NCI-H1436 (cell line): Measurements from ENCODE around the gene ELAVL1.
"Not testable (repeated sequence)": the region's sequence is repeated elsewhere in the genome, so short reads cannot be mapped to it uniquely, and the experiment has no call there.

Source experiments
- DNase-seq: peaks from one replicate; lab custom pipeline; 2025; lab: John Stamatoyannopoulos, UW

The ELAVL1 gene

GRCh38 chr19:7968008-7968795 is 37.2 kb downstream of the ELAVL1 start:
- no peak for DNase-seq

- no peak for DNase-seq
Measured at GRCh38 chr19:7965921-7966665, 39.3 kb downstream of the ELAVL1 start.

GRCh38 chr19:7965259-7965841 is 40.1 kb downstream of the ELAVL1 start:
- DNase-seq = no peak

- DNase-seq = no peak
Measured at GRCh38 chr19:7963566-7963965, 41.9 kb downstream of the ELAVL1 start.

DNA sequence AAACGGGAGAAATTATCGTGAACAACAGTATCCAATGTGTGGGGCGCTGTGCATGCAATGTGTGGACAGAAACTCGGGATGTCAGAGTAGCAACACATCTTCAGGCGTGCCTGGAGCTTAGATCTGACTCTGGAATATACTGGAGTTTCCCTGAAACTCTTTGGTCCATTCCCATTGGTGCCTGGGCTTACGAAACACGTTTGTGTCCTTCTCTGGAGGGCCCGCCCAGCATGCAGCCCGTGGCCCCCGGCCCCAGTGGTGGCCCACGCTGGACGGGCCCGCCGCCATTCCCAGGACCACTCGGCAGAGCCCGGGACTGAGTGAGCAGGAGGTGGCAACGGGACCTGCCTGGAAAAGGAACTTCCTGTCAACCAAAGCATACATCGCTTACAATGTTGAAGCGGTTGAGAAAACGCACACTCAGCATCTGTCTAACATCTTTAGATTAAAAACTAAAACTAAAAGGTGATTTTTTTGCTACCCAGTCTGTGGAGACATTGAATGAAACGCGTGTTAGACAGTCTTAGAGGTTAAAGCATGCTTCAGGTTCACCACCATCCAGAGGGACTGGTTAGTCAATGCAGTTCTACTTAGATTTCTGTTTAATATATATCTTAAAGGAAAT is 42.7 kb downstream of the ELAVL1 start:
- no peak for DNase-seq

DNA sequence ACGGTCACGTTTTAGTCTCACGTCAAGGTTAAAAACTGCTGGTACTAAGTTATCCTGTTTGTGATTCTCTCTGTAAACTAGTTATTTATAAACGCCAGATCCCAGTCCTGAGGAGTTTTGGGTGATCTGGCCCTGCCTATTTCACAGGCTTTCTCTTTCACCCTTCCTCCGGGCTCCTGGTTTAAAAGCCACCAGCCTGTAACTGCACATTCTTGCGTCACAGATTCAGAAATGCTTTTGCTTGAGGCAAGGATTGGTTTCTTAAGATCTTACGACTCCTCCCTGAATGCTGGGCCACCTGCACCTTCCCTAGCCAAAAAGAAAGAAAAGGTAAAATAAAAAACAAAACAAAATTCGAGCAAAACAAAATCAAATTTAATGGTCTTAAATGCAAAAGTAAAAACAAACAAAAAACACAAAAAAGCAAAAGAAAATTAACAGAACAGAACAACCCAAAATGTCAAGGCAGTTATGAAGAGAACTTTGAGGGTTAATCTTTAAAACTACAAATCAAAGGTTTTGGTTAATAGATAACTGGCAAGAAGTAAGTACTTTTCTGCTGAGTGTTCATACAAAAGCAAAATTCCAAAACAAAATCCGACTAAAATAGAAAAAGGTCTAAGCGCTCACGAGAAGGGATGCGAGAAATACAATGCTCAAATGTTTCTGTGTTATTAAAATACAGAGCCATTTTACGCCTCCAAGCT is 43.4 kb downstream of the ELAVL1 start:
- no peak for DNase-seq

- not testable (repeated sequence) for DNase-seq
Measured at GRCh38 chr19:7961082-7961481, 44.4 kb downstream of the ELAVL1 start.

- no peak for DNase-seq
Measured at GRCh38 chr19:7959211-7959610, 46.2 kb downstream of the ELAVL1 start.

- DNase-seq = no peak
Measured at GRCh38 chr19:7955696-7956095, 49.7 kb downstream of the ELAVL1 start.

DNA sequence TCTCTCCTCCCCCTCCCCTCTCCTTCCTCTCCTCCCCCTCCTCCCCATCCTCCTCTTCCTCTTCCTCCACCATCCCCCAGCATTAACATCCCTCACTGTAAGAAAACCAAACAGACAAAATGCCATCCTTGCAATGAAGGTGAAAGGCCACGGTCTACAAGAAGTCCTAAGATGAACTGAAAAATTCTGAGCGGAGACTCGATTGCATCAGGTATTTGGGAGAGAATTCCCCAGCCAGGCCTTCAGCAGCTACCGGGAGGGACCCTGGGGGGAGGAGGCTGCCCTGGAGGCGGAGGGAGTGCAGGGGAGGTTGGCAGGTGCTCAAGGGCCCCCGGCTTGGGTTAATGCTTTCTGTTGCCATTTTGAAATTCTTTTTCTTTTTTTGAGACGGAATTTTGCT is 51.9 kb downstream of the ELAVL1 start:
- no peak for DNase-seq

DNA sequence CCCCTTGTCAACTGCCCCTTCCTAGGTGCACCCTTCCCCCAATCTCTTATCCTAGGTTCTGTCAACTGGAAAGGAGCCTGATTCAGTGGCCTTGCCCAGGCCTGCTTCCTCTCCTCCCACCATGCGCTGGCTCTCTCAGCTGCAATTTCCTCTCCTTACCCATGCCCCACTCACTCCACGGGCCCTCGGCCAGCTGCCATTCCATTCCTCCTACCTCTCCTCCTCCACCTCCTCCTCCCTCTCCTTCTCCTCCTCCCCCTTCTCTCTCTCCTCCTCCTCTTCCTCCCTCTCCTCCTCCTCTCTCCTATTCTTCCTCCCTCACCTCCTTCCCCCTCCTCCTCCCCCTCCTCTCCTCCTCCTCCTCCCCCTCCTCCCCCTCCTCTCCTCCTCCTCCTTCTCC is 52.4 kb downstream of the ELAVL1 start:
- DNase-seq = no peak

DNA sequence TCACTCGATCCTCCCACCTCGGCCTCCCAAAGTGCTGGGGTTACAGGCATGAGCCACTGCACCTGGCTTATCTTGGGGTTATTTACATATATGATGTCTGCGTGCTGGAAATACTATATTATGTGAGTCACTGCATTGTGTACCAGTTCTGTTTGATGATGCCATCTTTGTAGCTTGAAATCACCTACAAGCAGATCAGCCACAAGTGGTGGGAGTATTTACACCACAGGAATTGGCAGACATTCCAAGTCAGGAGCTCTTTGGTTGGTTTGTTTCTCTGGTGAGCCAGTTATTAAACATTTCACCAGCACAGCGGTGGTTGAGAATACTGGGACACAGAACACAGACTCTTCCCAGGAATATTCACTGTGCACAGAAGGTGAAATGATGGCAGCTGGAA is 57.5 kb downstream of the ELAVL1 start:
- DNase-seq = no peak

GRCh38 chr19:7944177-7944761 is 61.2 kb downstream of the ELAVL1 start:
- DNase-seq = peak; percentile 95

- peak; percentile 100 for DNase-seq
Measured at GRCh38 chr19:7943444-7944176, 61.8 kb downstream of the ELAVL1 start, which contains the start of gene TIMM44. Gene TIMM44 (minus strand): TSS chr19:7943666. CDS start chr19:7943651, 15 bp downstream.

- DNase-seq = no peak
Measured at GRCh38 chr19:7942981-7943443, 62.4 kb downstream of the ELAVL1 start.

- no peak for DNase-seq
Measured at GRCh38 chr19:7941895-7942596, 63.4 kb downstream of the ELAVL1 start.

DNA sequence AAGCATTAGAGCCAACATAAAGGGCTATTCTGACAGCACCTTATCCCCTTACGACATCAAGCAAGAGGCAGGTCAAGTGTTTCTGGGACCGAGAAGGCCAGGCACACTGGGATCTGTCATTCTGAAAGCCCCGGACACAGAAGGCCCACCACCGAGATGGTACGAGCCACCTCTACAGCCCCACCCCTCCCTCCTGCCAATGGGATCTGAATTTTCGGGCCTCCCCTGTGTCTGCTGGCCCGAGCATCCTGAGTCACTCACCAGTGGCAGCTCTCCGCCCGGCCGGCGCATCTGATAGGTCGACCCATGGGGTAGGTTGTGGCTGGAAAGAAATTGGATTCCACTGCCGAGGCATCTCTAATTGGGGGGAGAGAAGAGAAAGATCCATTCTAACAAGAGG is 64.6 kb downstream of the ELAVL1 start:
- no peak for DNase-seq

DNA sequence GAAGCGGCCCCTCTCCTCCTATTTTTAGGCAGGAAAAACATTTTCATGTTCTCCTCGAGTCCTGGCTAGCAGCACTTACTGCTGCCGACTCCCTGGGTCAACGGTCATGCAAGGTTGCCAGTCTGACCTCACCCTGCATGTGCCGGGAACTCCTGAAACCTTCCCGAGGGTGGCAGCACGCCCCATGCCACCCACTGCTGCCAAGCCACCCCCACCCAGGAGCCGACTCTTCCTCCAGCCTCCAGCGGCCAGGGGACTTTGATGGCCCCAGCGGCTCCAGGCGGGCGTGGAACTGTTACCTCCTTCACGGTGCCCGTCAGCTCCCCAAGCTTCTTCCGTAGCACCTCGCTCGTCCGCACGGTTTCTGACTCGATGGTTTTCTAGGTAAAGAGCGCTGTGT is 70.7 kb downstream of the ELAVL1 start:
- DNase-seq = no peak

DNA sequence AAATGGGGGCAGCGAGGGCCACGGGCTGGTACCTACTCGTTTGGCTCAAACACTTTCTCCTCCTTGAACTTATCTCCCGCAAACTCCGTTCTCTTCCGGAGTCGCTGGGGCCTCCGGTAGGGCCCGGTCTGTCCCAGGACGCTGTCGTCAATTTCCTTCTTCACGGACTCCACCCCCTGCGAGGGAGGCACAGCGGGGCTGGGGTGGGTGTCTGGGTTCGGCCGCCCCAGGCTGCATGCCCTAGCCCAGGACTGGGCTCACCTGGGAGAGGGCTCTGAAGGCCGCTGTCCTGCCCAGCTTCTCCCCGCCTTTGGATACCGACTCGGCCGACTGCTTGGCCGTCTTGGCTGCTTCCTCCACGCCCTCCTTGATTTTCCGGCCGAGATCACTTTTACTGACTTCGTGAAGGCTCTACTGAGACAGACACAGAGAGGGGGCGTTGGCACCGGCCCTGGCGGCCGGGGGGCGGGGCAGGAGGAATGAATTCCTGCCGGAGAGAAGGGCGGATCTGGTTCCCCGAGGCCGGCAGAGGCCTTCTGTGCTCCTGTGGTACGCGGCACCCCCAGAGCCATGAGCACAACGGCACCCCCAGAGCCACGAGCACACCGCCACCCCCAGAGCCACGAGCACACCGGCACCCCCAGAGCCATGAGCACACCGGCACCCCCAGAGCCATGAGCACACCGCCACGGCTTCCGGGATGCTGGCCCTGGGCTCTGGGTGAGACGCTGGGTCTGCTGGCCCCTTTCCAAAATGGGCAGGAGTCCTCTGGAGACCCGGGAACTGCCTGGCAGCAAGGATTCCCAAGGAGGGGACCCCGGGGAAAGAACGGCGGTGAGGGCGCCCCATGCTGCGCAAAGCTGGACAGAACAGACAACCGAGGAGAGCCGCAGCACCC is 71.4 kb downstream of the ELAVL1 start:
- DNase-seq = no peak
